GM08714 (cell line): ENCODE results near the gene PSMB3.
"Not testable (repeated sequence)": the region's sequence is repeated elsewhere in the genome, so short reads cannot be mapped to it uniquely, and the experiment has no call there.

Source experiments
- H3K4me3 ChIP-seq: fragments of 200-500 bp; sonication (Bioruptor generic); 2 replicates; pipeline ENCODE4 v1.5.1; 2014; ENCODE audit warnings: mild to moderate bottlenecking, low read length, inconsistent platforms
- ZNF274 ChIP-seq: IDR thresholded peaks from 2 replicates; pipeline ENCODE4 v1.6.1; 2012; ENCODE audit warnings: mild to moderate bottlenecking, low read depth, low read length

Gene PSMB3

GRCh38 chr17:38725066-38725465 is 27.5 kb upstream of the PSMB3 start:
- no peak overlapping the region for H3K4me3 ChIP-seq
- no peak for TF ChIP-seq ZNF274

GRCh38 chr17:38726145-38726544 is 26.4 kb upstream of the PSMB3 start:
- not testable (repeated sequence) for H3K4me3 ChIP-seq

GRCh38 chr17:38727736-38728135 is 24.8 kb upstream of the PSMB3 start:
- TF ChIP-seq ZNF274 = no peak
- H3K4me3 ChIP-seq = no peak overlapping the region

- no peak for TF ChIP-seq ZNF274
- no peak overlapping the region for H3K4me3 ChIP-seq
Observed at GRCh38 chr17:38728290-38728831, 24.2 kb upstream of the PSMB3 start.

GRCh38 chr17:38729368-38729885 is 23.1 kb upstream of the PSMB3 start:
- TF ChIP-seq ZNF274 = no peak
- H3K4me3 ChIP-seq = peak overlapping the region; percentile 47; the same call in 1 of the 2 replicates

- TF ChIP-seq ZNF274 = no peak
- H3K4me3 ChIP-seq = peak within 1 kb of the TSS; percentile 80
Observed at GRCh38 chr17:38729886-38730525, 22.5 kb upstream of the PSMB3 start, which contains the start of gene CISD3. CISD3 (plus strand) TSS chr17:38730341; CDS start chr17:38730359, 18 bp downstream.

GRCh38 chr17:38730526-38731379 is 21.8 kb upstream of the PSMB3 start:
- H3K4me3 ChIP-seq = peak overlapping the region; percentile 80
- TF ChIP-seq ZNF274 = no peak

- no peak for TF ChIP-seq ZNF274
- no peak overlapping the region for H3K4me3 ChIP-seq
Observed at GRCh38 chr17:38731526-38732294, 20.8 kb upstream of the PSMB3 start.

- TF ChIP-seq ZNF274 = no peak
- H3K4me3 ChIP-seq = no peak overlapping the region
Observed at GRCh38 chr17:38732376-38733281, 19.9 kb upstream of the PSMB3 start.

GRCh38 chr17:38733282-38733981 is 19.1 kb upstream of the PSMB3 start:
- no peak overlapping the region for H3K4me3 ChIP-seq
- no peak for TF ChIP-seq ZNF274

GRCh38 chr17:38733982-38734973 is 18.3 kb upstream of the PSMB3 start:
- no peak for TF ChIP-seq ZNF274

More at GRCh38 chr17:38733982-38734973, 18.3 kb upstream of the PSMB3 start:
- no peak overlapping the region for H3K4me3 ChIP-seq
